ENCODE data around the gene SMCO2.
"Not testable (repeated sequence)": the region's sequence is repeated elsewhere in the genome, so short reads cannot be mapped to it uniquely, and the experiment has no call there.

DNA sequence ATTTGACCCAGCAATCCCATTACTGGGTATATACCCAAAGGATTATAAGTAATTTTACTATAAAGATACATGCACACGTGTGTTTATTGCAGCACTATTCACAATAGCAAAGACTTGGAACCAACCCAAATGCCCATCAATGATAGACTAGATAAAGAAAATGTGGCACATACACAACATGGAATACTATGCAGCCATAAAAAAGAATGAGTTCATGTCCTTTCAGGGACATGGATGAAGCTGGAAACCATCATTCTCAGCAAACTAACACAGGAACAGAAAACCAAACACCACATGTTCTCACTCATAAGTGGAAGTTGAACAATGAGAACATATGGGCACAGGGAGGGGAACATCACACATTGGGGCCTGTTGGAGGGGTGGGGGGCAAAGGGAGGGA lies 98.3 kb downstream of the SMCO2 start:
- TF ChIP-seq RAD21 (IDR thresholded peaks at IDR 0.05; ENCODE audit: insufficient read depth, low read depth, low read length); HDAC2 (IDR thresholded peaks at IDR 0.05); SMAD1 (IDR thresholded peaks at IDR 0.05; ENCODE audit: low read depth, partially characterized antibody); CBFB (IDR thresholded peaks at IDR 0.05; ENCODE audit: low read depth): not testable (repeated sequence)
- TF ChIP-seq, protein P1, sequence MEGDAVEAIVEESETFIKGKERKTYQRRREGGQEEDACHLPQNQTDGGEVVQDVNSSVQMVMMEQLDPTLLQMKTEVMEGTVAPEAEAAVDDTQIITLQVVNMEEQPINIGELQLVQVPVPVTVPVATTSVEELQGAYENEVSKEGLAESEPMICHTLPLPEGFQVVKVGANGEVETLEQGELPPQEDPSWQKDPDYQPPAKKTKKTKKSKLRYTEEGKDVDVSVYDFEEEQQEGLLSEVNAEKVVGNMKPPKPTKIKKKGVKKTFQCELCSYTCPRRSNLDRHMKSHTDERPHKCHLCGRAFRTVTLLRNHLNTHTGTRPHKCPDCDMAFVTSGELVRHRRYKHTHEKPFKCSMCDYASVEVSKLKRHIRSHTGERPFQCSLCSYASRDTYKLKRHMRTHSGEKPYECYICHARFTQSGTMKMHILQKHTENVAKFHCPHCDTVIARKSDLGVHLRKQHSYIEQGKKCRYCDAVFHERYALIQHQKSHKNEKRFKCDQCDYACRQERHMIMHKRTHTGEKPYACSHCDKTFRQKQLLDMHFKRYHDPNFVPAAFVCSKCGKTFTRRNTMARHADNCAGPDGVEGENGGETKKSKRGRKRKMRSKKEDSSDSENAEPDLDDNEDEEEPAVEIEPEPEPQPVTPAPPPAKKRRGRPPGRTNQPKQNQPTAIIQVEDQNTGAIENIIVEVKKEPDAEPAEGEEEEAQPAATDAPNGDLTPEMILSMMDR (IDR thresholded peaks at IDR 0.05 in 2 of 3, conservative IDR thresholded peaks at IDR 0.05 in 1 of 3; ENCODE audit: control insufficient read depth in 2 of 3, extremely low read depth in 1 of 3, insufficient read depth in 1 of 3, low read depth in 3 of 3, low read length in 3 of 3), result not testable (repeated sequence)

All from GM12878 (cell line).